Activated CD4-positive, alpha-beta T cell treated with anti-CD3 and anti-CD28 coated beads, Interleukin-2, amount 10 ng/mL, durations not matched to agents 24 days and 14 days (primary cell): Measurements from ENCODE around the gene GTF2I. TPM values are rescaled to one million over a fixed set of nuclear protein-coding genes. Genes with fewer than 3 reads are reported as not detected.
"Not testable (repeated sequence)": the region's sequence is repeated elsewhere in the genome, so short reads cannot be mapped to it uniquely, and the experiment has no call there.

ENCODE experiments used
- DNase-seq: peaks from one replicate; pipeline ENCODE4 v3.0.0; 2022
- H3K27ac Mint-ChIP-seq: one replicate; pipeline ENCODE4 v1.8.0; 2022; ENCODE audit warnings: mild to moderate bottlenecking, mixed read lengths
- H3K27me3 Mint-ChIP-seq: one replicate; pipeline ENCODE4 v1.8.0; 2022; ENCODE audit warnings: mixed read lengths
- H3K36me3 Mint-ChIP-seq: one replicate; pipeline ENCODE4 v1.8.0; 2022; ENCODE audit warnings: low read depth, mild to moderate bottlenecking, mixed read lengths
- H3K4me1 Mint-ChIP-seq: one replicate; pipeline ENCODE4 v1.8.0; 2021; ENCODE audit warnings: mixed read lengths
- H3K4me3 Mint-ChIP-seq: one replicate; pipeline ENCODE4 v1.8.0; 2022; ENCODE audit warnings: mild to moderate bottlenecking, moderate library complexity, mixed read lengths
- H3K9me3 Mint-ChIP-seq: one replicate; pipeline ENCODE4 v1.8.0; 2021; ENCODE audit warnings: mixed read lengths
- intact Hi-C: fragments of 100-400 bp; cut with micrococcal nuclease; formaldehyde crosslinking; loops from one replicate; pipeline ENCODE4 v1.15.1; 2023
- total RNA-seq: library from RNA; stranded (reverse); gene quantifications from 2 replicates; pipeline ENCODE4 v1.2.3, GENCODE V29; 2022

GTF2I gene
- total RNA-seq, 1 donor from 2014 or later = 189 TPM

DNA sequence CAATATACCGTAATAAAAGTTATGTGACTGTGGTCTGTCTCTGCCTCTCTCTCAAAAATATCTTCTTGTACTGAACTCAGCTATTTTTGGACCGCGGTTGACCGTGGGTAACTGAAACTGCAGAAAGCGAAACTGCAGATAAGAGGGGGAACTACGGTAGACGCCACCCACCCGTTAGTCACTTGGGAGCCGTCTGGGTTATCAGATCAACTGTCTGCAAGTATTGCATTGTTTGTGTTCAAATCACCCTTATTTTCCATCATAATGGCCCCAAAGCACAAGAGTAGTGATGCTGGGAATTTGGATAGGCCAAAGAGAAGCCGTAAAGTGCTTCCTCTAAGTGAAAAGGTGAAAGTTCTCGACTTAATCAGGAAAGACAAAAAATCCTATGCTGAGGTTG, 7.5 kb upstream of the GTF2I start:
- peak; percentile 91 for DNase-seq
- intact Hi-C loops = loop anchor here (1.0 kb wide), 1 partner anchor 10 kb away; no protein-coding TSS in a partner anchor
- not testable (repeated sequence) for H3K9me3 Mint-ChIP-seq, H3K36me3 Mint-ChIP-seq, H3K27me3 Mint-ChIP-seq
- Mint-ChIP-seq H3K4me3 (peak overlapping the region; percentile 77), H3K4me1 (peaks cover 32% of the 10 kb centered on the region), H3K27ac (peak overlapping the region; percentile 88)

DNA sequence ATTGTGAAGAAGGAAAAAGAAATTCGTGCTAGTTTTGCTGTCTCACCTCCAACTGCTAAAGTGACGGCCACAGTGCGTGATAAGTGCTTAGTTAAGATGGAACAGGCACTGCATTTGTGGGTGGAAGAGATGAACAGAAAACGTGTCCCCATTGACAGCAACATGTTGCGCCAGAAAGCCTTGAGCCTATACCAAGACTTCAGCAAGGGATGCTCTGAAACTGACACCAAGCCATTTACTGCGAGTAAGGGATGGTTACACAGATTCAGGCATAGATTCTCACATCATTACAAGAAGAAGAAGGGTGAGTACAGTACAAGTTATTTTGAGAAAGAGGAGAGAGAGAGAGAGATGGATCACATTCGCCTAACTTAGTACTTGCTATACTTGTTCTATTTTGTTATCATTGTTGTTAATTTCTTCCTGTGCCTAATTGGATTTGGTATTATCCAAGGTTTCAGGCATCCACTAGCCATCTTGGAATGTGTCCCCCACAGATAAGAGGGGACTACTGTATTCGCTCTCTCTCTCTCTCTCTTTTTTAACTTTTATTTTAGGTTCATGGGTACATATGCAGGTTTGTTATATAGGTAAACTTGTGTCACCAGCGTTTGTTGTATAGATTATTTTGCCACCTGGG, 6.9 kb upstream of the GTF2I start:
- peak overlapping the region; percentile 88 for H3K27ac Mint-ChIP-seq
- not testable (repeated sequence) for H3K9me3 Mint-ChIP-seq, H3K36me3 Mint-ChIP-seq, H3K27me3 Mint-ChIP-seq
- H3K4me3 Mint-ChIP-seq = peak overlapping the region; percentile 77
- peaks cover 37% of the 10 kb centered on the region for H3K4me1 Mint-ChIP-seq
- peak; percentile 73 for DNase-seq
- intact Hi-C loops = loop anchor here (1.0 kb wide), 1 partner anchor 10 kb away; no protein-coding TSS in a partner anchor

DNA sequence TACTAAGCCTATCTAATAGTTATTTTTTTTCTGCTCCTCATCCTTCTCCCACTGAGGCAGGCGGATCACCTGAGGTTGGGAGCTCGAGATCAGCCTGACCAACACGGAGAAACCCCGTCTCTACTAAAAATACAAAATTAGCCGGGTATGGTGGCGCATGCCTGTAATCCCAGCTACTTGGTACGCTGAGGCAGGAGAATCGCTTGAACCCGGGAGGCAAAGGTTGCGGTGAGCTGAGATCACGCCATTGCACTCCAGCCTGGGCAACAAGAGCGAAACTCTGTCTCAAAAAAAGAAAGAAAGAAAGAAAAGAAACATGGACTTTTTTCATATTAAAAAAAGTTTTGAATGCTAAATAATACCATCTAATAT, 6.4 kb upstream of the GTF2I start:
- H3K36me3 Mint-ChIP-seq, DNase-seq, H3K9me3 Mint-ChIP-seq, H3K27me3 Mint-ChIP-seq, intact Hi-C loops: not testable (repeated sequence)
- Mint-ChIP-seq H3K4me1 (peaks cover 42% of the 10 kb centered on the region), H3K27ac (peak overlapping the region; percentile 88), H3K4me3 (peak overlapping the region; percentile 77)

DNA sequence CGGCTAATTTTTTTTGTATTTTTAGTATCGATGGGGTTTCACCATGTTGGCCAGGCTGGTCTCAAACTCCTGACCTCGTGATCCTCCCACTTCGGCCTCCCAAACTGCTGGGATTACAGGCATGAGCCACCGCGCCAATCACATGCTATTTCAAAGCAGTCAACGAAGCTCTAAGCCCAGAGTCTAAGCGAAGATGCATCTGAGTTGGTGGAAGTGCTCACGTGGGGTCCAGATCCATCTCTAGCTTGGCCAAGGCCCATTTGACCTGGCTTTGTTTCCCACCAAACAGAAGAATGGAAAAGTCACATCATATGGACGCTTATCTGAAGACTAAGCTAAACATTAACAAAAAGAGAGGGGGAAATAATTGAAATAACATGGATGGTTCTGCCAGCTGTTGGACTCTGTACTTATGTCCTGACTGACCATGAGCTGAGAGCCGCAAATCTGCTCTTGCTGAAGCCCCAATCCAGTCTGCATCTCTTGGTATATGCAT, 3.8 kb upstream of the GTF2I start:
- H3K4me3 Mint-ChIP-seq = no peak overlapping the region
- peaks cover 45% of the 10 kb centered on the region for H3K4me1 Mint-ChIP-seq
- intact Hi-C loops = no loop called here
- peaks cover 2% of the 10 kb centered on the region for H3K27me3 Mint-ChIP-seq
- no peak overlapping the region for H3K27ac Mint-ChIP-seq
- H3K36me3 Mint-ChIP-seq = peaks cover 3% of the 10 kb centered on the region
- H3K9me3 Mint-ChIP-seq = no peaks in the 10 kb centered on the region
- no peak for DNase-seq

GRCh38 chr7:74654811-74655210, 2.7 kb upstream of the GTF2I start:
- H3K36me3 Mint-ChIP-seq = peaks cover 8% of the 10 kb centered on the region
- intact Hi-C loops = no loop called here

DNA sequence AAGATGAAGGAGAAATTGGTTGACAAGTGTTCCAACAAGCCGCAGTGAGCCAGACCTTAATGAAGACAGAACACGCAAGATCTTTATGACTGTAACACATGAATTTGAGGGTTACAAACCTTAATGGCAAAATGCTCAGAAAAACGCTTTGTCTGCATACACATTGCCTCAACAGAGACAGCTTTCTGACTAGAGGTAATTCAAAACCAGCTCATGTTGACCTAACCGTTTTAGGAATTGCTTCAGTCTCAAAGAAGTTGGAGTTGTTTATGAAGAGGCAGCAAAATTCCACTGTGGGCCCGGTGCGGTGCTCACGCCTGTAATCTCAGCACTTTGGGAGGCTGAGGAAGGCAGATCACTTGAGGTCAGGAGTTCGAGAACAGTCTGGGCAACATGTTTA, 2.2 kb upstream of the GTF2I start:
- H3K27me3 Mint-ChIP-seq = peaks cover 2% of the 10 kb centered on the region
- DNase-seq = no peak
- peak overlapping the region; percentile 75 for H3K27ac Mint-ChIP-seq
- H3K9me3 Mint-ChIP-seq = no peaks in the 10 kb centered on the region
- H3K4me3 Mint-ChIP-seq = peak overlapping the region; percentile 91
- H3K4me1 Mint-ChIP-seq = peaks cover 43% of the 10 kb centered on the region
- intact Hi-C loops = no loop called here
- peaks cover 10% of the 10 kb centered on the region for H3K36me3 Mint-ChIP-seq

More at GRCh38 chr7:74654811-74655210, 2.7 kb upstream of the GTF2I start:
- H3K4me1 Mint-ChIP-seq = peaks cover 41% of the 10 kb centered on the region
- no peak for DNase-seq
- peak overlapping the region; percentile 91 for H3K4me3 Mint-ChIP-seq
- peak overlapping the region; percentile 75 for H3K27ac Mint-ChIP-seq
- no peaks in the 10 kb centered on the region for H3K9me3 Mint-ChIP-seq
- H3K27me3 Mint-ChIP-seq = peaks cover 2% of the 10 kb centered on the region

DNA sequence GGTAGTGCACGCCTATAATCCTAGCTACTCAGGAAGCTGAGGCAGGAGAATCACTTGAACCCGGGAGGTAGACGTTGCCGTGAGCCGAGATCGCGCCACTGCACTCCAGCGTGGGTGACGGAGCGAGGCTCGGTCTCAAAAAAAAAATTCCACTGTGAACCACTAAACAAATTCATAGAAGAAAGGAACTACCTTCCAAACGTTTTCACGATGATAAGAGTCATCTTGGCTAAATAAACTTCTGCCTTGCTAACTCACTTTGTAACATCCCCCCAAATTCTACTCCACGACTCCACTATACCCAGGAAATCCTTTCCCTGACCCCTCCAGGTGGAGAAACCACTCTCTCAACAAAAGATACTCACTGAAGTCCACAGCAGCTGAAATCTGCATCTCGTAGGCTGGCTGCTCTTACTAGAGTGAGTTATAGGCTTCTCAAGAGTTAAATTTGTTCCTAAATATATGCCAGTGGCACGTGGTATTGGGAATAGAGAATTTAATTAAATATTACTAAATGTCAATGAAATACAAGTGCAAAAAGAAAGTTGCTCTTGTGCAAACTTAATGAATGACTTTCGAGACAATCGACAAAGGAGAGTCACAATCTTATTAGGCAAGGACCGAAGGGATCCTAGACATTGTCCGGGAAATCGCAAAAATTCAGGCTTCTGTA, 1.6 kb upstream of the GTF2I start:
- Mint-ChIP-seq H3K27me3 (peaks cover 2% of the 10 kb centered on the region), H3K27ac (peak overlapping the region; percentile 95), H3K9me3 (no peaks in the 10 kb centered on the region), H3K4me3 (peak overlapping the region; percentile 91), H3K4me1 (peaks cover 44% of the 10 kb centered on the region), H3K36me3 (peaks cover 10% of the 10 kb centered on the region)
- DNase-seq = no peak
- intact Hi-C loops = loop anchor here (2.0 kb wide), 3 partner anchors 15 to 203 kb away; partner anchors contain the start of gene GTF2IRD1

DNA sequence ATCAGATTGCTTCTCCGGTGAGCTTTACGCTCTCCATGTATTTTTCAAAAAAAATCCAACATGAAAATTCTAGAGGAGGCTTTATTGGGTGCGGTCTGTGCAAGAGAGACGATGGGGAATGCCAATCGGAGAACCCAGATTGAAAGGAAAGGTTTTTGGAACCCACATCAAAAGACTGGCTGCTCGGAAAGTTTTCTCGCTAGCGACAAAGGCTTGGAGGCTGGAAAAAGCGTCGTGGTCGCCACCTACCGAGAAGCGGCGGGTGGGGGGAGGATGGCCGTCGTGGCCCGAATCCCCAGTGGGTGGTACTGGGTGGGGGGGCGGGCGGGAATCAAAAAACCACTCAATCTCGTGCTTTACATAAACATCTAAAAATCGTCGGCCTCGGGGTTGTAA, 1.1 kb upstream of the GTF2I start:
- H3K4me3 Mint-ChIP-seq = peak overlapping the region; percentile 91
- peaks cover 46% of the 10 kb centered on the region for H3K4me1 Mint-ChIP-seq
- intact Hi-C loops = loop anchor here (2.0 kb wide), 3 partner anchors 14 to 204 kb away; partner anchors contain the start of gene GTF2IRD1
- peak; percentile 88 for DNase-seq
- no peaks in the 10 kb centered on the region for H3K9me3 Mint-ChIP-seq
- peaks cover 2% of the 10 kb centered on the region for H3K27me3 Mint-ChIP-seq
- peaks cover 14% of the 10 kb centered on the region for H3K36me3 Mint-ChIP-seq
- peak overlapping the region; percentile 95 for H3K27ac Mint-ChIP-seq

- peaks cover 14% of the 10 kb centered on the region for H3K36me3 Mint-ChIP-seq
- intact Hi-C loops = loop anchor here (2.0 kb wide), 3 partner anchors 14 to 204 kb away; partner anchors contain the start of gene GTF2IRD1
- H3K9me3 Mint-ChIP-seq = no peaks in the 10 kb centered on the region
- H3K27me3 Mint-ChIP-seq = peaks cover 2% of the 10 kb centered on the region
- H3K27ac Mint-ChIP-seq = peak overlapping the region; percentile 95
- H3K4me1 Mint-ChIP-seq = peaks cover 45% of the 10 kb centered on the region
- H3K4me3 Mint-ChIP-seq = peak overlapping the region; percentile 91
- peak; percentile 100 for DNase-seq
Measured at GRCh38 chr7:74656837-74657691, 454 bp upstream of the GTF2I start.

DNA sequence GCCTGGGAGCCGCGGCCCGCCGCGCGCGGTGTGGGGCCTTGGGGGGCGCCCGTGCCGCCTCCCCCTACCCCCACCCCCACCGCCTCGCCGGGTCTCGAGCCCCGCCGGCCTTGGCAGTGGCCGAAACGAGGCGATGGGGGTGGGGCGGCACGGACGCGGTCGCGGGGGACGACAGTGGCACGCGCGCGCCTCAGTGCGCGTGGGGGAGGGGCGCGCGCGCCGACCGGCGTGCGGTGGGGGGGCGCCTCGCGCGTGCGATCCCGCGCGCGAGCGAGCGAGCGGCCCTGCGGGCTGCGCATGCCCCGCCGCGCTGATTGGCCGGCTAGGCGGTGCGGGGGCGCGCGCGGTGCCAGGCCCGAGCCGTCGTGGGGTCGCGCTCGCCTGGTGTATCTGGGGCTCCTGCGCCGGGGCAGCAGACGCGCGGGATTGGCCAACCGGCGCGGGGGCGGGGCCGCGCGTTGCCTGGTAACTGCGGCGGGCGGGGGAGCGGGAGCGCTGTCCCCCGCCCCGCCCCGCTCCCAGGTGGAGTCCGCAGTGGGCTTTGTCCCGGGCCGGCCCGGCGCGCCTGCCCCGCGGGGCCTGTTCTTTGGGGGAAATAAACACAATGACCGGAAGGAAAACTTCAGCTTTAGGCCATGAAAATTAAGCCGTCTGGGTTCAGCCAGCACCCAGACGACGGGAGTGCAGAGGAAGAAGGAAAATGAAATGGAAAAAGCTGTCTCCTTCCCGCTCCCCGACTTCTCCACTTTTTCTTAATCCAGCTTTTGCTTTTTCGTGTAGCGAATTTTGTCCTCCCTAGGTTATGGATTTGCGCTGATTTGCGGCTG, 873 bp downstream of the GTF2I start:
- peaks cover 2% of the 10 kb centered on the region for H3K27me3 Mint-ChIP-seq
- peaks cover 14% of the 10 kb centered on the region for H3K36me3 Mint-ChIP-seq

DNA sequence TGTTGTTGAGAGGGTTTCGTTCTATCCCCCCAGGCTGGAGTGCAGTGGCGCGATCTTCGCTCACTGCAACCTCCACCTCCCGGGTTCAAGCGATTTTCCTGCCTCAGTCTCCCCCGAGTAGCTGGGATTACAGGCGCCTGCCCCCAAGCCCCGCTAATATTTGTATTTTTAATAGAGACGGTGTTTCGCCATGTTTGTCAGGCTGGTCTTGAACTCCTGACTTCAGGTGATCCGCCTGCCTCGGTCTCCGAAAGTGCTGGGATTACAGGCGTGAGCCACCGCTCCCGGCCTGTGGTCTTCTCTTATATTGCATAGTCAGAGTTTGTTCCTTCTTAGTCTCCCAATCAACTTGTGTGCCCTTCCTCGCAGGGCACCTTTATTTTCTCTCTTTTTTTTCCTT, 2.7 kb downstream of the GTF2I start:
- Mint-ChIP-seq H3K4me1 (peaks cover 50% of the 10 kb centered on the region), H3K36me3 (peaks cover 22% of the 10 kb centered on the region), H3K4me3 (peak overlapping the region; percentile 81), H3K27ac (peak overlapping the region; percentile 84)
- intact Hi-C loops = loop anchor here (1.0 kb wide), 1 partner anchor 10 kb away; no protein-coding TSS in a partner anchor
- DNase-seq, H3K27me3 Mint-ChIP-seq, H3K9me3 Mint-ChIP-seq: not testable (repeated sequence)

More for the DNA sequence above, 873 bp downstream of the GTF2I start:
- intact Hi-C loops = no loop called here
- Mint-ChIP-seq H3K9me3 (no peaks in the 10 kb centered on the region), H3K27ac (peak overlapping the region; percentile 84), H3K4me1 (peaks cover 49% of the 10 kb centered on the region), H3K4me3 (peak overlapping the region; percentile 81)
- peak; percentile 97 for DNase-seq

DNA sequence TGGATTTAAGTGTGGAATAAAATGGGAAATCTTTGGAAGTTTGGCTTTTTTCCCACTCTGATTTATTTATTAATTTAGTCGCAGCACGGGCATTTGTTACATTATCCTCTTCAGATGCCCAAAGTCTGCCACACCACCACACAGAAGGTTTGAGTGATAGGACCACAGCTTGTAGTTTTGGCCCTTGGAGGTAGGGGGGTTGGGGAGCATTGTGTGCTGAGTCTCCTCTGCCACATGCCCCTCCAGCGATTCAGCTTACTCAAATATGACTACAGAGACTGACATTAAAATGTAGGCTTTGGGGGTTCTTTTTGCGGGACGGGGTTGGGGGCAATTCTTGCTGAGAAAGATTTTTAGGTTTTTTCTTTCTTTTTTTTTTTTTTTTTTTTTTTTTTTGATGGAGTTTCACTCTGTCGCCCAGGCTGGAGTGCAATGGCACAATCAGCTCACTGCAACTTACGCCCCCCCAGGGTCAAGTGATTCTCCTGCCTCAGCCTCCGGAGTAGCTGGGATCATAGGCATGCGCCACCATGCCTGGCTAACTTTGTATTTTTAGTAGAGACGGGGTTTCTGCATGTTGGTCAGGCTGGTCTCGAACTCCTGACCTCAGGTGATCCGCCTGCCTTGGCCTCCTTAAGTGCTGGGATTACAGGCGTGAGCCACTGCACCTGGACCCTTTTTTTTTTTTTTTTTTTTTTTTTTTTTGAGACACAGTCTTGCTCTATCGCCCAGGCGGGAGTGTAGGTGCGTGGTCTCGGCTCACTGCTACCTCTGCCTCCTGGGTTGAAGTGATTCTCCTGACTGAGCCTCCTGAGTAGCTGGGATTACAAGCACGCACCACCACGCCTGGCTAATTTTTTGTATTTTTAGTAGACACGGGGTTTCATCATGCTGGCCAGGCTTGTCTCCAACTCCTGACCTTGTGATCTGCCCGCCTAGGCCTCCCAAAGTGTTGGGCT, 4.6 kb downstream of the GTF2I start:
- H3K9me3 Mint-ChIP-seq, H3K27me3 Mint-ChIP-seq, H3K27ac Mint-ChIP-seq, intact Hi-C loops, DNase-seq, H3K4me3 Mint-ChIP-seq: not testable (repeated sequence)
- H3K4me1 Mint-ChIP-seq = peaks cover 42% of the 10 kb centered on the region
- H3K36me3 Mint-ChIP-seq = peaks cover 40% of the 10 kb centered on the region
